Left lung (tissue), 10 donors: ENCODE measurements around the gene FUT2. TPM values are rescaled to one million over a fixed set of nuclear protein-coding genes. Genes with fewer than 3 reads are reported as not detected.

Source experiments
- ATAC-seq: fragments of 200-7000 bp; cut with Tn5 transposase; one replicate; pipeline ENCODE4 v1.9.1; 2020; ENCODE audit warnings: moderate library complexity
- DNase-seq, 4 donors: peaks; one replicate each; pipeline ENCODE4 v3.0.0-alpha.2; 2013 to 2020
- H3K27ac ChIP-seq, 2 donors: fragments of 200-600 bp; sonication (generic) in 1 of 2; one replicate each; pipeline versions ENCODE4 v1.5.0 to v1.8.0; 2020 to 2021
- H3K27me3 ChIP-seq, 2 donors: fragments of 200-600 bp; sonication (generic) in 1 of 2; one replicate each; pipeline versions ENCODE4 v1.5.0 to v1.8.0; 2020 to 2021
- H3K36me3 ChIP-seq, 2 donors: fragments of 200-600 bp; sonication (generic) in 1 of 2; one replicate each; pipeline versions ENCODE4 v1.5.0 to v1.8.0; 2020 to 2021
- H3K4me1 ChIP-seq, 2 donors: fragments of 200-600 bp; one replicate each; pipeline ENCODE4 v1.8.0; 2021
- H3K4me3 ChIP-seq, 2 donors: fragments of 200-600 bp; sonication (generic) in 1 of 2; one replicate each; pipeline versions ENCODE4 v1.5.0 to v1.8.0; 2020 to 2021; ENCODE audit warnings: mild to moderate bottlenecking in 1 of 2
- H3K9me3 ChIP-seq, 2 donors: fragments of 200-600 bp; sonication (generic) in 1 of 2; one replicate each; pipeline versions ENCODE4 v1.5.0 to v1.8.0; 2020 to 2021
- intact Hi-C, 2 donors: fragments of 100-400 bp; cut with DNase I; formaldehyde crosslinking; loops; one replicate each; pipeline versions ENCODE4 v1.11.2 to v1.14.2; 2022
- polyA plus RNA-seq, 6 donors: library from polyadenylated mRNA; unstranded; fragments of 120-200 nt; gene quantifications; one replicate each; pipeline ENCODE4 v1.2.1, GENCODE V29; 2013; ENCODE audit not compliant: insufficient read length in 6 of 6
- total RNA-seq, 2 donors: library from RNA; stranded (reverse); fragmentation: NEBNext Ultra II Directional; extraction: Animal tissue kit (Norgen Biotek cat#: 25700); gene quantifications; one replicate each; pipeline ENCODE4 v1.2.1, GENCODE V29; 2021
- TF ChIP-seq, protein P1 (sequence below), 2 donors: fragments of 200-600 bp; sonication (generic) in 1 of 2; IDR thresholded peaks; one replicate each; pipeline versions ENCODE4 v1.5.0 to v1.8.0; 2021; ENCODE audit warnings: antibody characterized with exemption in 2 of 2
- donor health status: DM: no; HTN: yes; CAD: no.
- donor health status: DM: no; HTN: no; CAD: no.

Gene FUT2
- total and polyA plus RNA-seq, 8 donors: 1.1 to 3.7 (median 2.7) TPM

DNA sequence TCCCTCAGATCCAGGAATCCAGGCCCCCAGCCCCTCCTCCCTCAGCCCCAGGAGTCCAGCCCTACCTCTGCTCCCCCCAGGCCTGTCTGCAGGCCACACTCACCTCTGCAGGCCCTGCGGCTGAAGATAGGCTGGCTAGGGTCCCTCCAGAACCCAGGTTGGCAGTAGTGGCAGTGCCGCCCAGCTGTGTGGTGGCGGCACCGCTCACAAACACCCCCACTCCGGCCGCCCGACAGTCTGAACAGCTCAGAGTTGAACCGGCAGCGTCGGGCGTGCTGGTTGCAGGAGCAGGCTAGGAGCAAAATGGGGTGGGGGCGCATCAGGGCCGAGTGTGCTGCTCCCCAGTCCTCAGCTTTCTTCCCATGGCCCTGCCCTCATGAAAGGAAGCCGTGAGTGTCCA lies 31.3 kb upstream of the FUT2 start:
- Histone ChIP-seq H3K4me1 (peaks cover 5 to 13% of the 10 kb centered on the region in 2 donors), H3K9me3 (no peaks in the 10 kb centered on the region), H3K27me3 (no peaks in the 10 kb centered on the region), H3K27ac (no peak overlapping the region), H3K4me3 (no peak overlapping the region), H3K36me3 (no peaks in the 10 kb centered on the region)
- TF ChIP-seq, protein P1, sequence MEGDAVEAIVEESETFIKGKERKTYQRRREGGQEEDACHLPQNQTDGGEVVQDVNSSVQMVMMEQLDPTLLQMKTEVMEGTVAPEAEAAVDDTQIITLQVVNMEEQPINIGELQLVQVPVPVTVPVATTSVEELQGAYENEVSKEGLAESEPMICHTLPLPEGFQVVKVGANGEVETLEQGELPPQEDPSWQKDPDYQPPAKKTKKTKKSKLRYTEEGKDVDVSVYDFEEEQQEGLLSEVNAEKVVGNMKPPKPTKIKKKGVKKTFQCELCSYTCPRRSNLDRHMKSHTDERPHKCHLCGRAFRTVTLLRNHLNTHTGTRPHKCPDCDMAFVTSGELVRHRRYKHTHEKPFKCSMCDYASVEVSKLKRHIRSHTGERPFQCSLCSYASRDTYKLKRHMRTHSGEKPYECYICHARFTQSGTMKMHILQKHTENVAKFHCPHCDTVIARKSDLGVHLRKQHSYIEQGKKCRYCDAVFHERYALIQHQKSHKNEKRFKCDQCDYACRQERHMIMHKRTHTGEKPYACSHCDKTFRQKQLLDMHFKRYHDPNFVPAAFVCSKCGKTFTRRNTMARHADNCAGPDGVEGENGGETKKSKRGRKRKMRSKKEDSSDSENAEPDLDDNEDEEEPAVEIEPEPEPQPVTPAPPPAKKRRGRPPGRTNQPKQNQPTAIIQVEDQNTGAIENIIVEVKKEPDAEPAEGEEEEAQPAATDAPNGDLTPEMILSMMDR (IDR thresholded peaks at IDR 0.05): no peak
- ATAC-seq (no peak), DNase-seq (peak in 1 of 4 donors; percentile 73)
- intact Hi-C loops: no loop called here

DNA sequence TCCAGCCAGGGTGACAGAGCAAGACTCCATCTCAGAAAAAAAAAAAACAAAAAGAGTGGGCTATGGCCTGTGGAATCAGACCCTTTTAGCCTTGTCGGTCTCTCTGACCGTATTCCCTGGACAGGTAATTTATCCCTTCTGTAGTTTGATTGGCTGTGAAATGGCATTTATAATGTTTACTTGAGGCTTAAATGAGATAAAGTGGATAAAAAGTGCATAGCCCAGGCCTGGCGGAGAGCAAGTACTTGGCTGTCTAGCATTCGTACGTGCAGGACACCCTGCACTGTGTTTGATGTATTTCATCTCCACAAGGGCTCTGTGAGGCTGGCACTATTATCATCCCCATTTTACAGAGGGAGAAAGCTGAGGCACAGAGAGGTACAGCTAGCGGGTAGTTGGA lies 30.0 kb upstream of the FUT2 start:
- intact Hi-C loops: no loop called here
- Histone ChIP-seq H3K27me3 (no peaks in the 10 kb centered on the region), H3K36me3 (no peaks in the 10 kb centered on the region), H3K4me1 (peaks cover 2 to 6% of the 10 kb centered on the region in 2 donors), H3K27ac (no peak overlapping the region), H3K4me3 (no peak overlapping the region), H3K9me3 (no peaks in the 10 kb centered on the region)
- TF ChIP-seq, protein P1 (IDR thresholded peaks at IDR 0.05): no peak
- no peak for ATAC-seq
- DNase-seq: no peak

DNA sequence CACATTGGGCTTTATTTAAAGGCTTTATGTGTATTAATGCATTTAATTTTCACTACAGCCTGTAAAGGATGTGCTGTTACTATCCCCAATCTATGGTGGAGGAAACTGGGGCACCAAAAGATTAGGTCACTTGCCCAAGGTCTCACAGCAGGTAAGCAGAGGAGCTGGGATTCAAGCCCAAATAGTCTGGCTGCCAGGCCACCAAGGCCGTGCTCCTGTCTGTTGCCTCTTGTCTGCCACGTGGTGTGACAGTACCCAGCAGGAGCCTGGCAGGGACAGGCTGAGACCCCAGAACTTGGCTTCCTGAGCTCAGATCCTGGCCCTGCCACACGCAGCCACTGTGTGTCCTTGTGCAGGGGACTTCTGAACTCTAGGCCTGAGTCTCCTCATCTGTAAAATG lies 27.4 kb upstream of the FUT2 start:
- no peak overlapping the region for H3K27ac ChIP-seq
- TF ChIP-seq, protein P1 (IDR thresholded peaks at IDR 0.05): no peak

DNA sequence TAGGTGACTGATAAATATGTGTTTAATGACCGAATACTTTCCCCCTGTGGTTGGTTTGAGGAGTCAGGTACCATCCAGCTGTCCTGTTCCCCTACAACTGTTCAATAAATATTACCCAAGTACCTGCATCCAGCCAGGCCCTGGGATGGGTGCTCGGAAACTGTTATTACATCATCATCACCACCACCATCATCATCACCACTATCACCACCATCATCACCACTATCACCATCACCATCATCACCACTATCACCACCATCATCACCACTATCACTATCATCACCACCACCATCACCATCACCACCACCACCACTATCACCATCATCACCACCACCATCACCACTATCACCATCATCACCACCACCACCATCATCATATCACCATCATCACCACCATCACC lies 27.0 kb upstream of the FUT2 start:
- Histone ChIP-seq H3K4me3 (no peak overlapping the region), H3K9me3 (no peaks in the 10 kb centered on the region), H3K27ac (no peak overlapping the region), H3K36me3 (no peaks in the 10 kb centered on the region), H3K4me1 (no peaks in the 10 kb centered on the region), H3K27me3 (no peaks in the 10 kb centered on the region)
- TF ChIP-seq, protein P1 (IDR thresholded peaks at IDR 0.05): no peak
- no peak for DNase-seq
- no peak for ATAC-seq
- intact Hi-C loops: no loop called here

More for the DNA sequence above, 27.4 kb upstream of the FUT2 start:
- no peak for DNase-seq
- Histone ChIP-seq H3K27me3 (no peaks in the 10 kb centered on the region), H3K4me3 (no peak overlapping the region), H3K9me3 (no peaks in the 10 kb centered on the region), H3K36me3 (no peaks in the 10 kb centered on the region), H3K4me1 (no peaks in the 10 kb centered on the region)
- no peak for ATAC-seq
- intact Hi-C loops: no loop called here

DNA sequence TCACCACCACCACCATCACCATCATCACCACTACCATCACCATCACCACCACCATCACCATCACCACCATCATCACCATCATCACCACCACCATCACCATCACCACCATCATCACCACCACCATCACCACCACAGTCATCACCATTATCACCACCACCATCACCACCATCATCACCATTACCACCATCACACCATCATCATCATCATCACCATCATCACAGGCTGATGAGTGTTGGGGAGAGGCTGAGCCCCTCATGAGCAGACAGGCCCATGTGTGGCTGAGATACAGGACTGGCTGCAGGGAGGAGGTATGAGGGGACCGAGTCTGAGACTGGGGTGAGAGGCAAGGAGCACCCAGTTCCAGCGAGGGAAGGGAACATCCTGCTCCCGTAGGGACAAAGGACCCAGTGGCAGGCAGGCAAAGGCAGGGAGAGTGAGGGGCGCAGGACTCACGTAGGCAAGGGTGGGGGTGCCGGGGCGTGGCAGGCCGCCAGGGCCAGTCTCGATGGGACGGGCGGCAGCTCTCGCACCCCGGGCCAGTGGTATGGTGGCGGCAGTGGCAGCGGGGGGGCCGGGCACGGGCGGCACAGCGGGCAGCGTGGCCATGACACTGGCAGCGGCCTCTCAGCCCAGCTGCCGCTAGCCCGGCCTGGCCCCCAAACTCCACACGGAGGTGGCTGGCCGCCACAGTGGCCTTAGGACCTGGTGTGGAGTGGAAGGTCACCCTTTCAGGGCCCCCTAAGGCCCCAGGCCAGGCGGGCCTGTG lies 25.7 kb upstream of the FUT2 start:
- no peaks in the 10 kb centered on the region for H3K36me3 ChIP-seq
- no peaks in the 10 kb centered on the region for H3K9me3 ChIP-seq
- intact Hi-C loops: no loop called here
- H3K4me3 ChIP-seq: no peak overlapping the region
- ATAC-seq (no peak), DNase-seq (peak in 1 of 4 donors; percentile 65)
- H3K27me3 ChIP-seq: no peaks in the 10 kb centered on the region
- no peak overlapping the region for H3K27ac ChIP-seq
- TF ChIP-seq, protein P1 (IDR thresholded peaks at IDR 0.05): no peak
- peaks cover 0 to 6% of the 10 kb centered on the region in 2 donors for H3K4me1 ChIP-seq
